ENCODE measurements around the gene SOST. TPM values are rescaled to one million over a fixed set of nuclear protein-coding genes. Genes with fewer than 3 reads are reported as not detected.

Gene SOST
- polyA plus RNA-seq, 2 of the 4 experiments (the other 2 are of a cell fraction): 0.03 to 0.05 TPM

DNA sequence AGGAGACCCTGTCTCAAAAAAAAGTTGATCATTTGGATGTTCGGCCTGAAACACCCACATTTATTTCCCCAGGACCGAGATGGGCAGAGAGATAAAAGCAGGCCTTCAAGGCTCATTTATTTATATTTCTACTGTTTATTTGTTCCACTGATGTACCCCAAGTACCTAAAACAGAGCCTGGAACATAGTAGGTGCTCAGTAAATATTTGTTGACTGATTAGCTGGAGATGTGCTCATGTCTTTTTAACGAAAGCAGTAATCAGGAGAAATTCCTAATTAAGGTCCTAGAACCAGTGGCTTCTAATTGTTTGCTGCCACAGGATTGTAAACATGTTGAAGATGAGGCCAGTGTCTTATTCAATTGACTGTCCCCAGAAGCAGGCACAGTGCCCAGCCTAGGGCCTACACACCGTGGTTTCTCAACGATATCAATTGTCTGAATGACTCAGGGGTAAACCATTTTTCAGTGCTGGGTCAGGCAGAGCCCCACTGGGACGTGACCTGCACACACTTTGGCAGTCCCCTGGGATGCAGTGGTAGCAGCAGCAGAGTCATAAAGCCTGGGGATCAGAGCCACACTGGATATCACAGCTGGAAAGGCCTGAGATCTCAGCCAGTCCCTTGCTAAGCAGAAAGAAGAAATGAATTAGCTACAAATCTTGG lies 34.8 kb downstream of the SOST start:
- ATAC-seq (peak; percentile 72 to 74), FAIRE-seq (peak; percentile 98), DNase-seq (ENCODE audit: low read depth in 1 of 2, low spot score in 1 of 2) (peak; percentile 85 to 94)
- peak overlapping the region; percentile 39 for H3K4me2 ChIP-seq
- peak overlapping the region; percentile 93 to 95 for H3K27ac ChIP-seq
- H3K9me3 ChIP-seq: no peaks in the 10 kb centered on the region
- TF ChIP-seq MAFK (IDR thresholded peaks at IDR 0.05; ENCODE audit: partially characterized antibody) (peak; percentile 29), NFE2L2 (conservative IDR thresholded peaks at IDR 0.05; ENCODE audit: low read length) (0 out of 2 replicates have a peak, but pooled peaks have one; percentile 13), EP300 (IDR thresholded peaks at IDR 0.05) (0 out of 5 replicates have a peak, but pooled peaks of 1 of the 2 experiments have one; percentile 17), MYC (IDR thresholded peaks at IDR 0.05; ENCODE audit: borderline replicate concordance, low read length) (no peak), ZC3H11A (IDR thresholded peaks at IDR 0.05) (no peak), JUNB (IDR thresholded peaks at IDR 0.05) (0 out of 2 replicates have a peak, but pooled peaks have one; percentile 39), CEBPB (IDR thresholded peaks at IDR 0.05) (peak; percentile 17 to 85; a peak in 3 of 4 replicates), GATA3 (IDR thresholded peaks at IDR 0.05; ENCODE audit: borderline replicate concordance) (peak; percentile 62; the same call in 1 of the 2 replicates), FOSL2 (IDR thresholded peaks at IDR 0.05) (peak; percentile 42), FOSL2 (CRISPR knock-in tag; IDR thresholded peaks at IDR 0.05) (peak; percentile 86), RAD21 (conservative IDR thresholded peaks at IDR 0.05 in 1 of 2, IDR thresholded peaks at IDR 0.05 in 1 of 2) (0 out of 5 replicates have a peak, but pooled peaks of 1 of the 2 experiments have one; percentile 28), TP53 (CRISPR knock-in tag; IDR thresholded peaks at IDR 0.05) (no peak)
- TF ChIP-seq, protein P1, sequence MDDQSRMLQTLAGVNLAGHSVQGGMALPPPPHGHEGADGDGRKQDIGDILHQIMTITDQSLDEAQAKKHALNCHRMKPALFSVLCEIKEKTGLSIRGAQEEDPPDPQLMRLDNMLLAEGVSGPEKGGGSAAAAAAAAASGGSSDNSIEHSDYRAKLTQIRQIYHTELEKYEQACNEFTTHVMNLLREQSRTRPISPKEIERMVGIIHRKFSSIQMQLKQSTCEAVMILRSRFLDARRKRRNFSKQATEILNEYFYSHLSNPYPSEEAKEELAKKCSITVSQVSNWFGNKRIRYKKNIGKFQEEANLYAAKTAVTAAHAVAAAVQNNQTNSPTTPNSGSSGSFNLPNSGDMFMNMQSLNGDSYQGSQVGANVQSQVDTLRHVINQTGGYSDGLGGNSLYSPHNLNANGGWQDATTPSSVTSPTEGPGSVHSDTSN (IDR thresholded peaks at IDR 0.05): no peak
- TF ChIP-seq, protein P2, sequence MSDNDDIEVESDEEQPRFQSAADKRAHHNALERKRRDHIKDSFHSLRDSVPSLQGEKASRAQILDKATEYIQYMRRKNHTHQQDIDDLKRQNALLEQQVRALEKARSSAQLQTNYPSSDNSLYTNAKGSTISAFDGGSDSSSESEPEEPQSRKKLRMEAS (IDR thresholded peaks at IDR 0.05): peak; percentile 54; the same call in 1 of the 2 replicates
- CTCF ChIA-PET: interaction anchor here (0.8 to 13.9 kb wide), 5 partner anchors 11 to 155 kb away, joined by 3 to 180 read pairs (median 4); partner anchors contain the start of gene SOST
- 32% methylated on average over 6 of the region's 6 CpGs for WGBS (ENCODE audit: missing lambda C conversion rate)
- POLR2A ChIA-PET: no interaction called here
- H3K4me1 ChIP-seq: peaks cover 48% of the 10 kb centered on the region
- H3K4me3 ChIP-seq: no peak overlapping the region

DNA sequence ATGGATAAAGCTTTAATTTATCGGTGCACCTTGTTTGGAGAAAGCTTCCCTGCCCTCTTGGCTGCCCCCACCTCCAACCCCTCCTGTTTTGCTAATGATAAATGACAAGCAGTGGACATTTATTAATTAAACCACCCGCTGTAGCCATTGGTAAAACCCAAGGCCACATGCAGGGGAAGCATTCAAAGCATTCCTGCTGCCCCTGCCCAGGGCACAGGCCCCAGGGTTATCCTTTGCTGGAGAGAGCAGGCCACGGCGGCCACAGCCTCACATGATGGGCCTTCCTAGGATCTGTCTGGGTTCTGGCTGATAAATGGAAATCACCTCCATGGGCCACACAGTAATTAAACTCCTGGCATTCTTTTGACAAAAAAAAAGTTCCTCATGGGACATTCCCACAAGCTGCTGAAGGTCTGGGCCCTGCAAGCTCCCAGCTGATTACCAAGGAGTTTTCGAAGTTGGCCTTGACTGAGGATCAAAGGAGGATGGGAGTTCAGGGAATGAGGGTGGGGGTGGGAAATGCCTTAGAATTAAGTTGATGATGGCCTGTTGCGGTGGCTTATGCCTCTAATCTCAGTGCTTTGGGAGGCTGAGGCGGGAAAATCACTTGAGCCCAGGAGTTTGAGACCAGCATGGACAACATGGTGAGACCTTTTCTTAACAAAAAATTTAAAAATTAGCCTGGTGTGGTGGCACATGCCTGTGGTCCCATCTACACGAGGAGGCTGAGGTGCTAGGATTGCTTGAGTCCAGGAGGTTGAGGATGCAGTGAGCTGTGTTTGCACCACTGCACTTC lies 35.5 kb downstream of the SOST start:
- WGBS (ENCODE audit: missing lambda C conversion rate): 88% methylated on average over 8 of the region's 8 CpGs
- H3K27ac ChIP-seq: peak overlapping the region; percentile 93 to 95

More for the DNA sequence above, 35.5 kb downstream of the SOST start:
- TF ChIP-seq EHF (CRISPR knock-in tag; IDR thresholded peaks at IDR 0.05) (no peak; the same call in 1 of the 2 replicates), CBX2 (IDR thresholded peaks at IDR 0.05; ENCODE audit: borderline replicate concordance, low read depth) (no peak), HOXB5 (CRISPR knock-in tag; IDR thresholded peaks at IDR 0.05) (no peak), HDAC2 (IDR thresholded peaks at IDR 0.05) (no peak), TP53 (CRISPR knock-in tag; IDR thresholded peaks at IDR 0.05) (no peak), MYC (IDR thresholded peaks at IDR 0.05; ENCODE audit: borderline replicate concordance, low read length) (no peak), EHMT2 (IDR thresholded peaks at IDR 0.05; ENCODE audit: low read depth) (no peak), RFX5 (IDR thresholded peaks at IDR 0.05) (no peak), ZFP36 (IDR thresholded peaks at IDR 0.05; ENCODE audit: borderline replicate concordance, partially characterized antibody) (no peak), CHD2 (IDR thresholded peaks at IDR 0.05; ENCODE audit: low read length, partially characterized antibody) (no peak), HOXB13 (CRISPR knock-in tag; IDR thresholded peaks at IDR 0.05; ENCODE audit: low read depth) (0 out of 2 replicates have a peak, but pooled peaks have one; percentile 36), BHLHE40 (IDR thresholded peaks at IDR 0.05; ENCODE audit: low read depth, low read length) (no peak)
- TF ChIP-seq, protein P3, sequence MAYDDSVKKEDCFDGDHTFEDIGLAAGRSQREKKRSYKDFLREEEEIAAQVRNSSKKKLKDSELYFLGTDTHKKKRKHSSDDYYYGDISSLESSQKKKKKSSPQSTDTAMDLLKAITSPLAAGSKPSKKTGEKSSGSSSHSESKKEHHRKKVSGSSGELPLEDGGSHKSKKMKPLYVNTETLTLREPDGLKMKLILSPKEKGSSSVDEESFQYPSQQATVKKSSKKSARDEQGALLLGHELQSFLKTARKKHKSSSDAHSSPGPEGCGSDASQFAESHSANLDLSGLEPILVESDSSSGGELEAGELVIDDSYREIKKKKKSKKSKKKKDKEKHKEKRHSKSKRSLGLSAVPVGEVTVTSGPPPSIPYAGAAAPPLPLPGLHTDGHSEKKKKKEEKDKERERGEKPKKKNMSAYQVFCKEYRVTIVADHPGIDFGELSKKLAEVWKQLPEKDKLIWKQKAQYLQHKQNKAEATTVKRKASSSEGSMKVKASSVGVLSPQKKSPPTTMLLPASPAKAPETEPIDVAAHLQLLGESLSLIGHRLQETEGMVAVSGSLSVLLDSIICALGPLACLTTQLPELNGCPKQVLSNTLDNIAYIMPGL (CRISPR knock-in tag; IDR thresholded peaks at IDR 0.05; ENCODE audit: borderline replicate concordance): no peak
- TF ChIP-seq, protein P2 (IDR thresholded peaks at IDR 0.05): 0 out of 2 replicates have a peak, but pooled peaks have one; percentile 8
- TF ChIP-seq, protein P4, sequence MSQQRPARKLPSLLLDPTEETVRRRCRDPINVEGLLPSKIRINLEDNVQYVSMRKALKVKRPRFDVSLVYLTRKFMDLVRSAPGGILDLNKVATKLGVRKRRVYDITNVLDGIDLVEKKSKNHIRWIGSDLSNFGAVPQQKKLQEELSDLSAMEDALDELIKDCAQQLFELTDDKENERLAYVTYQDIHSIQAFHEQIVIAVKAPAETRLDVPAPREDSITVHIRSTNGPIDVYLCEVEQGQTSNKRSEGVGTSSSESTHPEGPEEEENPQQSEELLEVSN (IDR thresholded peaks at IDR 0.05; ENCODE audit: borderline replicate concordance, low read depth): peak; percentile 54; the same call in 1 of the 2 replicates
- H3K4me1 ChIP-seq: peaks cover 55% of the 10 kb centered on the region
- H3K9me3 ChIP-seq: no peaks in the 10 kb centered on the region
- POLR2A ChIA-PET: no interaction called here
- no peak overlapping the region for H3K4me3 ChIP-seq
- no peak for ATAC-seq
- no peak for DNase-seq (ENCODE audit: low read depth in 1 of 2, low spot score in 1 of 2)
- CTCF ChIA-PET: interaction anchor here (0.6 to 13.9 kb wide), 7 partner anchors 11 to 239 kb away, joined by 3 to 180 read pairs (median 4); partner anchors contain the start of genes DHX8 and SOST
- FAIRE-seq: no peak
- peak overlapping the region; percentile 39; the same call in 2 of the 3 replicates for H3K4me2 ChIP-seq
